ENCODE data around the gene UBE3D. TPM values are rescaled to one million over a fixed set of nuclear protein-coding genes. Genes with fewer than 3 reads are reported as not detected.

Gene UBE3D
- total and polyA plus RNA-seq, 2 of the 8 experiments (the other 6 are each of a cell fraction or from before 2014, with no cell fraction given): 5.7 to 16.3 TPM

GRCh38 chr6:82870582-82871172, 195.0 kb downstream of the UBE3D start:
- H3K4me2 ChIP-seq (ENCODE audit: insufficient read depth in 1 of 2, low read depth in 2 of 2, low read length in 2 of 2): no peak overlapping the region
- no peaks in the 10 kb centered on the region for H3K36me3 ChIP-seq (ENCODE audit: control insufficient read depth in 2 of 4, insufficient read depth in 4 of 4, low read length in 3 of 4)
- no peaks in the 10 kb centered on the region for H4K20me1 ChIP-seq (replicated peaks in 1 of 2; ENCODE audit: control insufficient read depth in 1 of 2, insufficient read depth in 2 of 2, low read length in 2 of 2)
- H4K5ac ChIP-seq (ENCODE audit: insufficient read length, low read depth, low read length): no peak overlapping the region
- H3K23ac ChIP-seq (ENCODE audit: insufficient read length): no peak overlapping the region
- H3K4ac ChIP-seq (replicated peaks; ENCODE audit: insufficient read length, low read depth, low read length): no peak overlapping the region
- H2BK120ac ChIP-seq (replicated peaks; ENCODE audit: low read depth, low read length): no peak overlapping the region
- no peak overlapping the region for H2BK5ac ChIP-seq (ENCODE audit: low read depth, low read length)
- H3K9me3 ChIP-seq (ENCODE audit: insufficient read depth in 2 of 2, low read depth in 1 of 2, low read length in 1 of 2): no peaks in the 10 kb centered on the region
- no peak overlapping the region for H4K8ac ChIP-seq (ENCODE audit: extremely low read depth, insufficient read depth, low read length)
- H3K23me2 ChIP-seq (ENCODE audit: low read depth, low read length): no peaks in the 10 kb centered on the region
- CTCF ChIA-PET (ENCODE audit: partially characterized antibody): no interaction called here
- no peak overlapping the region for H3K18ac ChIP-seq (ENCODE audit: extremely low read depth, low read length)
- H3K4me3 ChIP-seq (ENCODE audit: extremely low read depth in 1 of 4, insufficient read depth in 2 of 4, low read depth in 3 of 4, low read length in 4 of 4): no peak overlapping the region
- H3K27ac ChIP-seq (ENCODE audit: low read depth, low read length): no peak overlapping the region
- no peaks in the 10 kb centered on the region for H3K79me1 ChIP-seq (ENCODE audit: low read depth, low read length)
- H3K4me1 ChIP-seq (replicated peaks in 1 of 4; ENCODE audit: control insufficient read depth in 3 of 4, insufficient read depth in 4 of 4, low read length in 3 of 4): no peaks in the 10 kb centered on the region
- no peak overlapping the region for H3K14ac ChIP-seq (ENCODE audit: insufficient read length)
- no peak overlapping the region for H3K56ac ChIP-seq (replicated peaks; ENCODE audit: insufficient read length, low read depth, low read length)
- H3K79me2 ChIP-seq (ENCODE audit: control insufficient read depth in 1 of 2, insufficient read depth in 2 of 2, low read length in 2 of 2): no peaks in the 10 kb centered on the region
- H2BK20ac ChIP-seq (ENCODE audit: low read length): no peak overlapping the region
- no peak overlapping the region for H4K91ac ChIP-seq (replicated peaks; ENCODE audit: insufficient read length, low read length)
- no peak overlapping the region for H3K9ac ChIP-seq (replicated peaks in 1 of 4; ENCODE audit: extremely low read depth in 1 of 4, low read depth in 3 of 4, low read length in 3 of 4)
- WGBS, 2 experiments (ENCODE audit: extremely low coverage in 1 of 2, insufficient coverage in 1 of 2, insufficient read length in 1 of 2, insufficient replicate concordance in 2 of 2, low coverage in 1 of 2, low lambda C conversion rate in 2 of 2, missing lambda C conversion rate in 1 of 2): 80% methylated on average over 2 of the region's 2 CpGs; no CpG with 5 or more reads in 1 of the 2 experiments
- no peak overlapping the region for H2BK12ac ChIP-seq (ENCODE audit: low read depth, low read length)
- no peak overlapping the region for H2BK15ac ChIP-seq (ENCODE audit: low read length)
- no peaks in the 10 kb centered on the region for H3K27me3 ChIP-seq (replicated peaks in 1 of 4; ENCODE audit: control insufficient read depth in 3 of 4, extremely low read depth in 1 of 4, insufficient read depth in 3 of 4, low read length in 3 of 4)
- TF ChIP-seq USF2 (IDR thresholded peaks at IDR 0.05; ENCODE audit: low read length) (no peak), HDAC2 (IDR thresholded peaks at IDR 0.05; ENCODE audit: borderline replicate concordance in 1 of 2, low read depth in 2 of 2, low read length in 2 of 2) (no peak)
- H2AFZ ChIP-seq (ENCODE audit: low read length): no peak overlapping the region
- H2AK5ac ChIP-seq (ENCODE audit: low read depth, low read length): no peak overlapping the region
- FAIRE-seq (no peak), DNase-seq (ENCODE audit: low read depth in 1 of 2, low spot score in 2 of 2) (no peak)
- POLR2A ChIA-PET (ENCODE audit: partially characterized antibody): no interaction called here

All from H1 (cell line).